Heart left ventricle (tissue), 16 donors: ENCODE measurements around the gene NCLN. TPM values are rescaled to one million over a fixed set of nuclear protein-coding genes. Genes with fewer than 3 reads are reported as not detected.
A peak's percentile ranks its signal among the peaks of the same experiment; 100 is the strongest.
"Not testable (repeated sequence)": the region's sequence is repeated elsewhere in the genome, so short reads cannot be mapped to it uniquely, and the experiment has no call there.

Experiments used
- ATAC-seq, 4 donors: fragments of 200-7000 bp; cut with Tn5 transposase; one replicate each; pipeline ENCODE4 v1.9.1; 2020 to 2022; ENCODE audit warnings: moderate library complexity in 4 of 4, mild to moderate bottlenecking in 3 of 4, moderate number of reproducible peaks in 1 of 4
- DNase-seq, 5 donors: peaks; one replicate each; pipeline ENCODE4 v3.0.0-alpha.2; 2020
- H3K27ac ChIP-seq, 12 donors: fragments of 200-600 bp; sonication (generic) in 4 of 12; one replicate each; pipeline versions ENCODE4 v1.5.0 to v1.8.0; 2016 to 2022; ENCODE audit warnings: mild to moderate bottlenecking in 2 of 12
- H3K27me3 ChIP-seq, 9 donors: fragments of 200-600 bp; sonication (generic) in 2 of 9; one replicate each; pipeline versions ENCODE4 v1.5.1 to v1.8.0; 2016 to 2022; ENCODE audit warnings: mild to moderate bottlenecking in 3 of 9
- H3K36me3 ChIP-seq, 9 donors: fragments of 200-600 bp; sonication (generic) in 2 of 9; one replicate each; pipeline versions ENCODE4 v1.5.0 to v1.8.0; 2018 to 2022; ENCODE audit warnings: mild to moderate bottlenecking in 2 of 9
- H3K4me1 ChIP-seq, 12 donors: fragments of 200-600 bp; sonication (generic) in 4 of 12; one replicate each; pipeline versions ENCODE4 v1.5.0 to v1.8.0; 2016 to 2022; ENCODE audit warnings: mild to moderate bottlenecking in 3 of 12
- H3K4me3 ChIP-seq, 12 donors: fragments of 200-600 bp; sonication (generic) in 4 of 12; one replicate each; pipeline versions ENCODE4 v1.5.0 to v1.8.0; 2017 to 2022; ENCODE audit warnings: mild to moderate bottlenecking in 9 of 12, moderate library complexity in 4 of 12
- H3K9me3 ChIP-seq, 12 donors: fragments of 200-600 bp; sonication (generic) in 4 of 12; one replicate each; pipeline versions ENCODE4 v1.5.0 to v1.8.0; 2016 to 2022; ENCODE audit warnings: mild to moderate bottlenecking in 1 of 12
- CTCF ChIP-seq, 12 donors: fragments of 200-600 bp; sonication (generic) in 4 of 12; IDR thresholded peaks; one replicate each; pipeline versions ENCODE4 v1.5.0 to v1.8.0; 2018 to 2022; ENCODE audit warnings: antibody characterized with exemption in 12 of 12, mild to moderate bottlenecking in 5 of 12
- POLR2A ChIP-seq, 2 donors: fragments of 450-650 bp; IDR thresholded peaks; one replicate each; pipeline ENCODE4 v1.6.1; 2017; ENCODE audit warnings: antibody characterized with exemption in 2 of 2, mild to moderate bottlenecking in 2 of 2, moderate library complexity in 2 of 2
- WGBS, 4 donors: extraction: QIAGEN DNeasy Blood & Tissue Kit in 2 of 4; methylation state at CpG; one replicate each; pipeline versions ENCODE4 v1.1.5 to v1.1.7; 2013 to 2018; 5-methylcytosine and 5-hydroxymethylcytosine counted together
- intact Hi-C, 10 donors: fragments of 100-400 bp; cut with DNase I; formaldehyde crosslinking; loops; one replicate each; pipeline versions ENCODE4 v1.11.1 to v1.14.2; 2022
- polyA plus RNA-seq, 2 donors: library from polyadenylated mRNA; stranded (reverse); fragments of 200-250 nt; gene quantifications; one replicate each; pipeline ENCODE4 v1.2.3, GENCODE V29; 2013
- total RNA-seq, 9 donors: library from RNA; depleted of rRNA in 2 of 9; stranded (reverse); fragments of >200 nt in 2 of 9; fragmentation: NEBNext Ultra II Directional in 3 of 9; extraction: Animal tissue kit (Norgen Biotek cat#: 25700) in 3 of 9; gene quantifications; one replicate each; pipeline versions ENCODE4 v1.1.0 to v1.2.4, GENCODE V29; 2016 to 2023
- donor health status: ischemic (EF 13 %, LVEDD 7.1; RV severe dilation, severe dysfunction).
- donor health status: healthy with polysubstance abuse.
- donor health status: DM: no; HTN: yes; CAD: no.
- donor health status: DM: no; HTN: no; CAD: no.
- donor health status: ischemic (EF 25% LVEDD 6.9; RV normal size, moderate dysfunction).
- donor health status: ischemic (EF 25% LVEDD 5.7; RV mildly dilated, moderate dysfunction).
- donor health status: healthy.
- donor health status: DM: yes; HTN: yes; CAD: no.
- donor health status: ischemic (EF 35%, LVEDD 5.7; RV mildly dilated, moderate dysfunction).
- donor health status: nonischemic (EF 11% LVEDD 7.7; RV severe dilation, severe dysfunction).
- donor health status: DM: yes; HTN: yes; CAD: no.
- donor health status: PGD.
- donor health status: ischemic (EF 29% LVEDD 5.4; RV normal size, mild dysfunction).
- donor health status: nonischemic (EF 23%, LVEDD 6.1; RV moderate dilation, normal function).

The NCLN gene
- total and polyA plus RNA-seq, 11 donors = 16.7 to 67.5 (median 26.4) TPM

- peaks cover 0 to 17% (median 6%) of the 10 kb centered on the region in 12 donors for H3K4me1 ChIP-seq
- TF ChIP-seq POLR2A (IDR thresholded peaks at IDR 0.05) = no peak
- TF ChIP-seq CTCF (IDR thresholded peaks at IDR 0.05) = no peak
- no peak overlapping the region for H3K4me3 ChIP-seq
- intact Hi-C loops = loop anchor here in 1 of 10 donors (10.0 kb wide), 1 partner anchor 267 kb away; no protein-coding TSS in a partner anchor
- no peak overlapping the region for H3K27ac ChIP-seq
- H3K36me3 ChIP-seq = peaks cover 0 to 32% (median 0%) of the 10 kb centered on the region in 9 donors
- peaks cover 0 to 4% (median 0%) of the 10 kb centered on the region in 9 donors for H3K27me3 ChIP-seq
- H3K9me3 ChIP-seq = no peaks in the 10 kb centered on the region
- no peak for DNase-seq
- WGBS, 4 donors = 74 to 86% (median 81%) methylated on average over 11 to 14 of the region's 14 CpGs
- ATAC-seq = no peak
These were observed 33.9 kb upstream of the NCLN start for GRCh38 chr19:3151563-3152418.

- intact Hi-C loops = loop anchor here in 1 of 10 donors (10.0 kb wide), 1 partner anchor 268 kb away; no protein-coding TSS in a partner anchor
- WGBS, 4 donors = 81 to 93% (median 90%) methylated on average over 3 of the region's 3 CpGs
- no peaks in the 10 kb centered on the region for H3K9me3 ChIP-seq
These were observed 33.3 kb upstream of the NCLN start for GRCh38 chr19:3152419-3152780.

GRCh38 chr19:3153286-3154230 is 32.2 kb upstream of the NCLN start:
- ATAC-seq = no peak
- peaks cover 0 to 42% (median 0%) of the 10 kb centered on the region in 9 donors for H3K36me3 ChIP-seq
- H3K9me3 ChIP-seq = no peaks in the 10 kb centered on the region
- intact Hi-C loops = loop anchor here in 1 of 10 donors (10.0 kb wide), 1 partner anchor 269 kb away; no protein-coding TSS in a partner anchor
- 80 to 88% (median 82%) methylated on average over 3 of the region's 3 CpGs for WGBS, 4 donors
- H3K4me1 ChIP-seq = peaks cover 0 to 17% (median 6%) of the 10 kb centered on the region in 12 donors
- no peak for TF ChIP-seq POLR2A (IDR thresholded peaks at IDR 0.05)
- no peak for TF ChIP-seq CTCF (IDR thresholded peaks at IDR 0.05)
- no peak overlapping the region for H3K4me3 ChIP-seq
- no peak for DNase-seq
- H3K27me3 ChIP-seq = peaks cover 0 to 4% (median 0%) of the 10 kb centered on the region in 9 donors
- H3K27ac ChIP-seq = no peak overlapping the region

More at GRCh38 chr19:3152419-3152780, 33.3 kb upstream of the NCLN start:
- H3K27ac ChIP-seq = no peak overlapping the region
- H3K36me3 ChIP-seq = peaks cover 0 to 37% (median 0%) of the 10 kb centered on the region in 9 donors
- ATAC-seq (no peak), DNase-seq (no peak)
- peaks cover 0 to 17% (median 6%) of the 10 kb centered on the region in 12 donors for H3K4me1 ChIP-seq
- no peak overlapping the region for H3K4me3 ChIP-seq
- H3K27me3 ChIP-seq = peaks cover 0 to 4% (median 0%) of the 10 kb centered on the region in 9 donors
- no peak for TF ChIP-seq CTCF (IDR thresholded peaks at IDR 0.05)
- TF ChIP-seq POLR2A (IDR thresholded peaks at IDR 0.05) = no peak

- peak overlapping the region in 11 of 12 donors; percentile 0 to 90 (median 77) for H3K27ac ChIP-seq
These were observed 31.3 kb upstream of the NCLN start for GRCh38 chr19:3154447-3154846.

More at GRCh38 chr19:3154447-3154846, 31.3 kb upstream of the NCLN start:
- peak overlapping the region in 4 of 12 donors; percentile 0 to 34 (median 20) for H3K4me3 ChIP-seq
- H3K27me3 ChIP-seq, DNase-seq, ATAC-seq, H3K9me3 ChIP-seq: not testable (repeated sequence)
- H3K36me3 ChIP-seq = peaks cover 0 to 36% (median 0%) of the 10 kb centered on the region in 9 donors
- intact Hi-C loops = loop anchor here in 1 of 10 donors (10.0 kb wide), 1 partner anchor 270 kb away; no protein-coding TSS in a partner anchor
- H3K4me1 ChIP-seq = peaks cover 0 to 17% (median 6%) of the 10 kb centered on the region in 12 donors
- 87 to 92% (median 89%) methylated on average over 3 of the region's 3 CpGs for WGBS, 4 donors
